SK-N-SH (cell line): ENCODE results near the gene NHS. TPM values are rescaled to one million over a fixed set of nuclear protein-coding genes. Genes with fewer than 3 reads are reported as not detected.

Source experiments
- CTCF ChIA-PET: fragments of 300-600, 350-600 bp; formaldehyde crosslinking; extraction: SDS; loops from one replicate; lab custom pipeline; 2021; lab: Yijun Ruan, JAX
- POLR2A ChIA-PET: fragments of 350-600 bp; sonication (Branson Sonifier 250); formaldehyde crosslinking; extraction: SDS; loops from one replicate; lab custom pipeline; 2020; ENCODE audit warnings: antibody characterized with exemption, inconsistent platforms; lab: Yijun Ruan, JAX
- DNase-seq: peaks from one replicate; pipeline ENCODE4 v3.0.0; 2012
- H2AFZ ChIP-seq: fragments of 200-600 bp; sonication (generic); 2 replicates; pipeline ENCODE4 v1.8.1; 2016; ENCODE audit warnings: antibody characterized with exemption, mild to moderate bottlenecking, low read depth
- H3F3A ChIP-seq: fragments of 200-600 bp; sonication (generic); replicated peaks from 2 replicates; pipeline ENCODE3; 2016; ENCODE audit warnings: antibody characterized with exemption, mild to moderate bottlenecking; ENCODE audit not compliant: insufficient read depth
- H3K27ac ChIP-seq, 2 experiments: fragments of 200-500 bp in 1 of 2; fragments of 200-600 bp in 1 of 2; sonication (Bioruptor generic) in 1 of 2; sonication (generic), shearing (Covaris generic) in 1 of 2; 2 replicates each; pipeline versions ENCODE4 v1.5.1 to v1.6.1; 2014 to 2016; ENCODE audit warnings: low read depth in 2 of 2, inconsistent platforms in 1 of 2, low read length in 1 of 2, mild to moderate bottlenecking in 1 of 2, mixed read lengths in 1 of 2
- H3K27me3 ChIP-seq: fragments of 200-600 bp; sonication (generic), shearing (Covaris generic); 2 replicates; pipeline ENCODE4 v1.6.1; 2016; ENCODE audit warnings: mixed run types; ENCODE audit not compliant: insufficient read depth
- H3K36me3 ChIP-seq, 2 experiments: fragments of 200-500 bp in 1 of 2; fragments of 200-600 bp in 1 of 2; sonication (Bioruptor generic) in 1 of 2; sonication (generic) in 1 of 2; replicated peaks in 1 of 2; 2 replicates each; pipeline versions ENCODE3 to v1.5.1; 2014 to 2016; ENCODE audit warnings: low read length in 1 of 2, mild to moderate bottlenecking in 1 of 2; ENCODE audit not compliant: insufficient read depth in 2 of 2, control insufficient read depth in 1 of 2
- H3K4me1 ChIP-seq, 2 experiments: fragments of 200-500 bp in 1 of 2; fragments of 200-600 bp in 1 of 2; sonication (Bioruptor generic) in 1 of 2; sonication (generic), shearing (Covaris generic) in 1 of 2; 2 replicates each; pipeline versions ENCODE4 v1.5.1 to v1.6.1; 2014 to 2016; ENCODE audit warnings: low read depth in 1 of 2, low read length in 1 of 2, mixed run types in 1 of 2; ENCODE audit not compliant: insufficient read depth in 2 of 2, control insufficient read depth in 1 of 2
- H3K4me2 ChIP-seq: fragments of 200-600 bp; sonication (generic), shearing (Covaris generic); 2 replicates; pipeline ENCODE4 v1.6.1; 2017; ENCODE audit warnings: mixed run types
- H3K4me3 ChIP-seq, 2 experiments: fragments of 200-500 bp in 1 of 2; fragments of 200-600 bp in 1 of 2; sonication (Bioruptor generic) in 1 of 2; sonication (generic), shearing (Covaris generic) in 1 of 2; 2 replicates each; pipeline versions ENCODE4 v1.5.1 to v1.8.1; 2014 to 2016; ENCODE audit warnings: low read depth in 2 of 2, inconsistent platforms in 1 of 2, low read length in 1 of 2, mild to moderate bottlenecking in 1 of 2, mixed read lengths in 1 of 2, moderate library complexity in 1 of 2
- H3K79me2 ChIP-seq: fragments of 200-600 bp; sonication (generic); 2 replicates; pipeline ENCODE4 v1.8.1; 2017; ENCODE audit warnings: mild to moderate bottlenecking; ENCODE audit not compliant: insufficient read depth
- H3K9ac ChIP-seq: fragments of 200-600 bp; sonication (generic); 2 replicates; pipeline ENCODE4 v1.6.1; 2017; ENCODE audit warnings: mixed run types
- H3K9me2 ChIP-seq: fragments of 200-600 bp; sonication (generic); 2 replicates; pipeline ENCODE4 v1.6.1; 2017; ENCODE audit warnings: mixed run types
- H3K9me3 ChIP-seq: fragments of 200-600 bp; sonication (generic); 2 replicates; pipeline ENCODE4 v1.6.1; 2017; ENCODE audit warnings: mixed run types, mild to moderate bottlenecking, moderate library complexity
- H4K20me1 ChIP-seq: fragments of 200-600 bp; sonication (generic); 2 replicates; pipeline ENCODE4 v1.6.1; 2017; ENCODE audit warnings: mild to moderate bottlenecking, mixed run types; ENCODE audit not compliant: insufficient read depth
- CTCF ChIP-seq: fragments of 200-600 bp; sonication (generic); IDR thresholded peaks from 2 replicates; pipeline ENCODE4 v1.6.1; 2017; ENCODE audit warnings: antibody characterized with exemption, mild to moderate bottlenecking, moderate library complexity
- ELF1 ChIP-seq: IDR thresholded peaks from 2 replicates; pipeline ENCODE4 v1.4.0; 2012
- FOSL2 ChIP-seq: IDR thresholded peaks from 2 replicates; pipeline ENCODE4 v1.4.0; 2012; ENCODE audit warnings: low read depth, mild to moderate bottlenecking, moderate library complexity, borderline replicate concordance
- JUND ChIP-seq: IDR thresholded peaks from 2 replicates; pipeline ENCODE4 v1.4.0; 2012
- MXI1 ChIP-seq: IDR thresholded peaks from 2 replicates; pipeline ENCODE4 v1.6.1; 2012; ENCODE audit warnings: mild to moderate bottlenecking, low read depth, low read length, improper control_type of control experiment
- RCOR1 ChIP-seq: fragments of 150-350 bp; IDR thresholded peaks from 2 replicates; pipeline ENCODE4 v1.6.1; 2017; ENCODE audit warnings: antibody characterized with exemption, low read length
- RXRA ChIP-seq: IDR thresholded peaks from 2 replicates; pipeline ENCODE4 v1.4.0; 2012; ENCODE audit warnings: low read depth, mild to moderate bottlenecking, borderline replicate concordance
- USF1 ChIP-seq: IDR thresholded peaks from 2 replicates; pipeline ENCODE4 v1.4.0; 2012; ENCODE audit warnings: low read depth, borderline replicate concordance
- WGBS: methylation state at CpG from one replicate; pipeline ENCODE4 v1.1.6; 2017; ENCODE audit warnings: low lambda C conversion rate; 5-methylcytosine and 5-hydroxymethylcytosine counted together
- polyA plus RNA-seq, 3 experiments: library from polyadenylated mRNA; depleted of rRNA; stranded (reverse); fragments of >200 nt; gene quantifications; 2 replicates each; pipeline ENCODE4 v1.2.3, GENCODE V29; 2012

Gene NHS
- polyA plus RNA-seq, 1 of the 3 experiments (the other 2 are of a cell fraction): 1.0 TPM

- Histone ChIP-seq H3K9me3 (no peaks in the 10 kb centered on the region), H3K36me3 (no peaks in the 10 kb centered on the region), H3K4me2 (no peak overlapping the region), H3K27ac (no peak overlapping the region), H3F3A (peaks cover 11% of the 10 kb centered on the region), H3K4me1 (peaks cover 0 to 8% of the 10 kb centered on the region in 2 experiments; a peak in 1 of 4 replicates), H3K4me3 (no peak overlapping the region)
- POLR2A ChIA-PET: no interaction called here
- WGBS: 43% methylated on average over 9 of the region's 9 CpGs
- no peak for DNase-seq
- TF ChIP-seq RCOR1 (no peak), FOSL2 (no peak)
- TF ChIP-seq, all 33 proteins: peak for 0
- Histone ChIP-seq H3K79me2 (no peaks in the 10 kb centered on the region), H3K9me2 (no peaks in the 10 kb centered on the region), H3K27me3 (no peaks in the 10 kb centered on the region), H2AFZ (no peak overlapping the region), H3K9ac (no peak overlapping the region), H4K20me1 (no peaks in the 10 kb centered on the region)
- CTCF ChIA-PET: interaction anchor here (0.6 kb wide), 1 partner anchor 47 kb away, joined by 3 read pairs; no protein-coding TSS in a partner anchor
These were observed 221.7 kb downstream of the NHS start for GRCh38 chrX:17596546-17597205.

- TF ChIP-seq CTCF (no peak), ELF1 (no peak), USF1 (no peak), JUND (no peak), RXRA (no peak), MXI1 (no peak)
- POLR2A ChIA-PET: no interaction called here
These were observed 222.3 kb downstream of the NHS start for GRCh38 chrX:17597327-17597726.

More at GRCh38 chrX:17597327-17597726, 222.3 kb downstream of the NHS start:
- peak overlapping the region; percentile 12; the same call in 1 of the 2 replicates for H3K4me2 ChIP-seq
- no peaks in the 10 kb centered on the region for H3K9me2 ChIP-seq
- H3K9me3 ChIP-seq: no peaks in the 10 kb centered on the region
- H3K27ac ChIP-seq: peak overlapping the region; percentile 45 to 68; a peak in 3 of 4 replicates
- H3K9ac ChIP-seq: no peak overlapping the region
- no peak overlapping the region for H2AFZ ChIP-seq
- WGBS: 72% methylated on average over 7 of the region's 7 CpGs
- no peaks in the 10 kb centered on the region for H3K27me3 ChIP-seq
- H3K79me2 ChIP-seq: no peaks in the 10 kb centered on the region
- CTCF ChIA-PET: no interaction called here
- H3K4me3 ChIP-seq: no peak overlapping the region
- peaks cover 4% of the 10 kb centered on the region for H3F3A ChIP-seq
- DNase-seq: no peak
- H4K20me1 ChIP-seq: no peaks in the 10 kb centered on the region
- H3K4me1 ChIP-seq: peaks cover 0 to 8% of the 10 kb centered on the region in 2 experiments; a peak in 1 of 4 replicates
- no peaks in the 10 kb centered on the region for H3K36me3 ChIP-seq
